SU-DHL-6 (cell line): ENCODE results near the gene CREB5.

Experiments used
- EZH2phosphoT487 ChIP-seq: fragments of 200-600 bp; sonication (generic), shearing (Covaris generic); conservative IDR thresholded peaks from 2 replicates; pipeline ENCODE4 v1.6.1; 2018; ENCODE audit warnings: mild to moderate bottlenecking, antibody characterized with exemption, low read length, moderate library complexity, mixed read lengths
- TF ChIP-seq, protein P1 (sequence below): fragments of 200-600 bp; sonication (generic); IDR thresholded peaks from one replicate; pipeline ENCODE4 v1.5.1; 2017; ENCODE audit warnings: antibody characterized with exemption, mild to moderate bottlenecking, low read length, moderate library complexity; ENCODE audit not compliant: insufficient read depth, poor library complexity, severe bottlenecking

DNA sequence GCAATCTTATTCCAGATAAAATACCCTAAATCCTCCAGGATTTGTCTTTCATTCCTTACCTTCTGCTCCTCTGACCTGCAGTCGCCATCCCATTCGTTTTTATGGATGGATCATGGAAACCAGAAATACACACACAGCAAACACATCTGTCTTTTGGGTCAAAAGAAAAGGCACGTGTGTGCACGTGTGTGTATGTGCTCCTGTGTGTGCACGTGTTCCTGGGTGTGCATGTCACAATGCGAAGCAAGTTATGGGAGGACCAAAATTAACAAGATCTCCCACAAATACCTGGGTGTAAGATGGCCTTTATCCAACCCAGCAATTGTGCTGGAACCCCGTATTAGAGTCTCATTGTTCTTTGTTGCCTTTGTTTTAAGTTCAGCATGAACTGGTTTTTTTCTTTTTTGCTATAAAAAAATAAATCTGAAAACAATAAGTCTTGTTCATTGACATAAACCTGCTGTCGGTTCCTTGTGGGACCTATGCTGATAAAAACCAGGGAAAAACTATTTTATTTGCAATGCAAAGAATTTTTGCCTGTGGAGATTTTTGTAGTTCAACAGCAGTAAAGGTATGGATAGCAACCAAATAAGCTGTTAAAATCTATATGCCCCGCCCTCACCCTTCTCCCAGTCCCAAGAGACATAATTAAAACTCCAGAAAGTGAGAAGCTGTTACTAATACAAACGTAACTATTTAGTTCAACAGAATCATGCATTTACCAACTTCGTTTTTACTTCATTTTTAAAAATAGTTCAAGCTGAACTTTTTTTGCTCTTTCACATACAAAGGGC is 229.6 kb downstream of the CREB5 start:
- TF ChIP-seq, protein P1, sequence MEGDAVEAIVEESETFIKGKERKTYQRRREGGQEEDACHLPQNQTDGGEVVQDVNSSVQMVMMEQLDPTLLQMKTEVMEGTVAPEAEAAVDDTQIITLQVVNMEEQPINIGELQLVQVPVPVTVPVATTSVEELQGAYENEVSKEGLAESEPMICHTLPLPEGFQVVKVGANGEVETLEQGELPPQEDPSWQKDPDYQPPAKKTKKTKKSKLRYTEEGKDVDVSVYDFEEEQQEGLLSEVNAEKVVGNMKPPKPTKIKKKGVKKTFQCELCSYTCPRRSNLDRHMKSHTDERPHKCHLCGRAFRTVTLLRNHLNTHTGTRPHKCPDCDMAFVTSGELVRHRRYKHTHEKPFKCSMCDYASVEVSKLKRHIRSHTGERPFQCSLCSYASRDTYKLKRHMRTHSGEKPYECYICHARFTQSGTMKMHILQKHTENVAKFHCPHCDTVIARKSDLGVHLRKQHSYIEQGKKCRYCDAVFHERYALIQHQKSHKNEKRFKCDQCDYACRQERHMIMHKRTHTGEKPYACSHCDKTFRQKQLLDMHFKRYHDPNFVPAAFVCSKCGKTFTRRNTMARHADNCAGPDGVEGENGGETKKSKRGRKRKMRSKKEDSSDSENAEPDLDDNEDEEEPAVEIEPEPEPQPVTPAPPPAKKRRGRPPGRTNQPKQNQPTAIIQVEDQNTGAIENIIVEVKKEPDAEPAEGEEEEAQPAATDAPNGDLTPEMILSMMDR: no peak
- TF ChIP-seq EZH2phosphoT487: no peak
